HepG2 (cell line): Measurements from ENCODE around the gene MED15. TPM values are rescaled to one million over a fixed set of nuclear protein-coding genes. Genes with fewer than 3 reads are reported as not detected.

Source experiments
- CERS6 ChIP-seq: sonication (generic); formaldehyde crosslinking; IDR thresholded peaks from 2 replicates; pipeline ENCODE4 v1.5.0; 2020; ENCODE audit warnings: missing genetic modification reagents
- EHMT2 ChIP-seq: fragments of 200-600 bp; sonication (generic); IDR thresholded peaks from 2 replicates; pipeline ENCODE4 v1.7.0; 2017; ENCODE audit warnings: antibody characterized with exemption, low read depth, low read length, borderline replicate concordance
- FOXC1 ChIP-seq: sonication (generic); formaldehyde crosslinking; IDR thresholded peaks from 2 replicates; pipeline ENCODE4 v1.8.0; 2022; ENCODE audit warnings: mild to moderate bottlenecking, missing genetic modification reagents, borderline replicate concordance
- GFI1 ChIP-seq: sonication (generic); formaldehyde crosslinking; IDR thresholded peaks from 2 replicates; pipeline ENCODE4 v1.5.0; 2020; ENCODE audit warnings: missing genetic modification reagents, mild to moderate bottlenecking, borderline replicate concordance
- HNF4G ChIP-seq, 2 experiments: sonication (generic) in 1 of 2; formaldehyde crosslinking in 1 of 2; IDR thresholded peaks; 2 replicates each; pipeline versions ENCODE4 v1.4.0 to v1.6.1; 2011 to 2020; ENCODE audit warnings: borderline replicate concordance in 2 of 2, low read depth in 2 of 2, mild to moderate bottlenecking in 2 of 2, low read length in 1 of 2, missing genetic modification reagents in 1 of 2, moderate library complexity in 1 of 2
- JUNB ChIP-seq: sonication (generic); formaldehyde crosslinking; IDR thresholded peaks from 2 replicates; pipeline ENCODE4 v1.8.0; 2022; ENCODE audit warnings: missing genetic modification reagents, mild to moderate bottlenecking, borderline replicate concordance
- KDM2A ChIP-seq: sonication (generic); formaldehyde crosslinking; IDR thresholded peaks from 2 replicates; pipeline ENCODE4 v1.4.0; 2020; ENCODE audit warnings: low read depth, missing genetic modification reagents, borderline replicate concordance
- KLF16 ChIP-seq, 2 experiments: sonication (generic) in 1 of 2; formaldehyde crosslinking in 1 of 2; IDR thresholded peaks; 2 replicates each; pipeline versions ENCODE4 v1.6.1 to v1.8.0; 2016 to 2023; ENCODE audit warnings: missing genetic modification reagents in 2 of 2, missing compliant biosample characterization in 1 of 2
- MAX ChIP-seq: IDR thresholded peaks from 2 replicates; pipeline ENCODE4 v1.6.1; 2012; ENCODE audit warnings: inconsistent platforms
- MZF1 ChIP-seq: sonication (generic); formaldehyde crosslinking; IDR thresholded peaks from 2 replicates; pipeline ENCODE4 v1.8.1; 2023; ENCODE audit warnings: mild to moderate bottlenecking, missing genetic modification reagents, borderline replicate concordance
- NFE2L1 ChIP-seq: sonication (generic); formaldehyde crosslinking; IDR thresholded peaks from 2 replicates; pipeline ENCODE4 v1.4.0; 2020; ENCODE audit warnings: missing genetic modification reagents, mild to moderate bottlenecking, borderline replicate concordance
- PITX1 ChIP-seq: sonication (generic); formaldehyde crosslinking; IDR thresholded peaks from 2 replicates; pipeline ENCODE4 v1.5.1; 2020; ENCODE audit warnings: mild to moderate bottlenecking, missing genetic modification reagents
- RAD21 ChIP-seq: fragments of 450-650 bp; formaldehyde crosslinking; IDR thresholded peaks from 2 replicates; pipeline ENCODE4 v1.5.0; 2020; ENCODE audit warnings: mild to moderate bottlenecking
- RORA ChIP-seq: sonication (generic); formaldehyde crosslinking; IDR thresholded peaks from 2 replicates; pipeline ENCODE4 v1.5.0; 2020; ENCODE audit warnings: mild to moderate bottlenecking, missing genetic modification reagents, moderate library complexity
- SP1 ChIP-seq, 2 experiments: fragments of 450-650 bp in 1 of 2; sonication (generic) in 1 of 2; formaldehyde crosslinking in 1 of 2; IDR thresholded peaks; 2 replicates each; pipeline versions ENCODE4 v1.4.0 to v1.6.1; 2016 to 2020; ENCODE audit warnings: missing genetic modification reagents in 1 of 2
- TCF7 ChIP-seq: sonication (generic); IDR thresholded peaks from 2 replicates; pipeline ENCODE4 v1.6.1; 2016; ENCODE audit warnings: antibody characterized with exemption, low read depth
- TERF1 ChIP-seq: sonication (generic); formaldehyde crosslinking; IDR thresholded peaks from 2 replicates; pipeline ENCODE4 v1.8.0; 2022; ENCODE audit warnings: mild to moderate bottlenecking, missing genetic modification reagents, moderate library complexity
- USF2 ChIP-seq, 2 experiments: sonication (generic) in 1 of 2; formaldehyde crosslinking in 1 of 2; IDR thresholded peaks; 2 replicates each; pipeline versions ENCODE4 v1.5.1 to v1.6.1; 2011 to 2020; ENCODE audit warnings: borderline replicate concordance in 1 of 2, low read depth in 1 of 2, low read length in 1 of 2, mild to moderate bottlenecking in 1 of 2, missing genetic modification reagents in 1 of 2, moderate library complexity in 1 of 2
- ZFP1 ChIP-seq: IDR thresholded peaks from 2 replicates; pipeline ENCODE4 v1.6.1; 2016
- ZFY ChIP-seq: sonication (generic); formaldehyde crosslinking; IDR thresholded peaks from 2 replicates; pipeline ENCODE4 v1.4.0; 2020; ENCODE audit warnings: missing genetic modification reagents
- ZNF207 ChIP-seq: fragments of 450-650 bp; IDR thresholded peaks from 2 replicates; pipeline ENCODE4 v1.6.1; 2016; ENCODE audit warnings: antibody characterized with exemption, borderline replicate concordance
- ZNF460 ChIP-seq: sonication (generic); formaldehyde crosslinking; IDR thresholded peaks from 2 replicates; pipeline ENCODE4 v1.5.1; 2020; ENCODE audit warnings: missing genetic modification reagents, mild to moderate bottlenecking, borderline replicate concordance
- ZNF749 ChIP-seq: sonication (generic); formaldehyde crosslinking; IDR thresholded peaks from 2 replicates; pipeline ENCODE4 v1.8.0; 2022; ENCODE audit warnings: mild to moderate bottlenecking, missing genetic modification reagents, moderate library complexity, borderline replicate concordance
- ZNF788 ChIP-seq: sonication (generic); formaldehyde crosslinking; IDR thresholded peaks from 2 replicates; pipeline ENCODE4 v1.5.0; 2020; ENCODE audit warnings: mild to moderate bottlenecking, missing genetic modification reagents, borderline replicate concordance
- polyA plus RNA-seq, 8 experiments: library from polyadenylated mRNA; depleted of rRNA in 3 of 8; stranded (reverse) in 7 of 8; unstranded in 1 of 8; fragments of >200 nt; fragmentation: Illumina TruSeq in 4 of 8; extraction: Trizol in 4 of 8; gene quantifications; 2 replicates each; pipeline versions ENCODE4 v1.2.1 to v1.2.3, GENCODE V29; 2011 to 2016; ENCODE audit warnings: low read depth in 4 of 8, missing spikeins in 1 of 8, mixed read lengths in 1 of 8; ENCODE audit not compliant: insufficient read depth in 1 of 8
- total RNA-seq, 5 experiments: library from RNA; depleted of rRNA; stranded (reverse); fragments of >200 nt; fragmentation: Illumina TruSeq; extraction: Trizol; gene quantifications; 2 replicates each; pipeline ENCODE4 v1.2.3, GENCODE V29; 2016; ENCODE audit warnings: low read depth in 1 of 5

MED15 gene
- total and polyA plus RNA-seq, 2 of the 13 experiments (the other 11 are each of a cell fraction or from before 2014, with no cell fraction given), result 14.3 to 27.0 TPM

GRCh38 chr22:20495861-20496681 is 11.3 kb upstream of the MED15 start (continued):
- TF ChIP-seq JUNB (CRISPR knock-in tag) (no peak), RAD21 (CRISPR knock-in tag) (peak; percentile 50), CERS6 (CRISPR knock-in tag) (no peak), ZNF207 (no peak), SP1 (IDR thresholded peaks at IDR 0.05) (0 out of 2 replicates have a peak, but pooled peaks have one; percentile 29), SP1 (CRISPR knock-in tag; IDR thresholded peaks at IDR 0.05) (no peak), ZNF460 (CRISPR knock-in tag) (no peak), TERF1 (CRISPR knock-in tag) (no peak), NFE2L1 (CRISPR knock-in tag) (no peak), ZNF788 (CRISPR knock-in tag) (0 out of 2 replicates have a peak, but pooled peaks have one; percentile 34), ZFY (CRISPR knock-in tag) (peak; percentile 61; the same call in 1 of the 2 replicates), GFI1 (CRISPR knock-in tag) (peak; percentile 57; the same call in 1 of the 2 replicates), PITX1 (no peak; the same call in 1 of the 2 replicates), USF2 (IDR thresholded peaks at IDR 0.05; ENCODE audit: low read depth, low read length) (peak; percentile 77), USF2 (CRISPR knock-in tag; IDR thresholded peaks at IDR 0.05; ENCODE audit: borderline replicate concordance) (no peak), TCF7 (no peak), HNF4G (IDR thresholded peaks at IDR 0.05; ENCODE audit: borderline replicate concordance, low read depth, low read length) (no peak), HNF4G (CRISPR knock-in tag; IDR thresholded peaks at IDR 0.05; ENCODE audit: borderline replicate concordance, low read depth) (no peak), ZFP1 (0 out of 2 replicates have a peak, but pooled peaks have one; percentile 38), KLF16 (CRISPR knock-in tag; IDR thresholded peaks at IDR 0.05) (peak in 1 of 2 experiments; percentile 3; a peak in 1 of 4 replicates), KDM2A (CRISPR knock-in tag) (peak; percentile 89), MZF1 (CRISPR knock-in tag) (no peak), EHMT2 (no peak), RORA (no peak), FOXC1 (CRISPR knock-in tag) (peak; percentile 75), MAX (peak; percentile 85), ZNF749 (CRISPR knock-in tag) (no peak)
